DOHH2 (cell line): ENCODE measurements around the gene EPHA2.

Experiments used
- H3F3A ChIP-seq: fragments of 200-600 bp; sonication (generic), shearing (Covaris generic); 2 replicates; pipeline ENCODE4 v1.6.0; 2016; ENCODE audit warnings: antibody characterized with exemption, mild to moderate bottlenecking; ENCODE audit not compliant: control insufficient read depth, insufficient read depth
- H3K27ac ChIP-seq: fragments of 200-600 bp; sonication (generic); 2 replicates; pipeline ENCODE4 v1.5.1; 2014; ENCODE audit warnings: low read depth, mild to moderate bottlenecking, low read length, moderate library complexity
- H3K27me3 ChIP-seq: fragments of 200-600 bp; sonication (generic); 2 replicates; pipeline ENCODE4 v1.6.1; 2014; ENCODE audit warnings: mild to moderate bottlenecking, low read length, mixed read lengths; ENCODE audit not compliant: control insufficient read depth
- H3K36me3 ChIP-seq: fragments of 200-600 bp; sonication (generic); 2 replicates; pipeline ENCODE4 v1.6.1; 2014; ENCODE audit warnings: mild to moderate bottlenecking, low read length, moderate library complexity, mixed read lengths; ENCODE audit not compliant: control insufficient read depth
- H3K4me1 ChIP-seq: fragments of 200-600 bp; sonication (generic); 2 replicates; pipeline ENCODE4 v1.6.1; 2014; ENCODE audit warnings: mild to moderate bottlenecking, low read length, mixed read lengths; ENCODE audit not compliant: control insufficient read depth
- H3K4me2 ChIP-seq: fragments of 200-600 bp; sonication (generic); 2 replicates; pipeline ENCODE4 v1.6.0; 2014; ENCODE audit warnings: mild to moderate bottlenecking, low read length, moderate library complexity
- H3K4me3 ChIP-seq: fragments of 200-600 bp; sonication (generic); 2 replicates; pipeline ENCODE4 v1.5.1; 2014; ENCODE audit warnings: mild to moderate bottlenecking, low read length, mixed read lengths
- H3K79me2 ChIP-seq: fragments of 200-600 bp; sonication (generic); 2 replicates; pipeline ENCODE4 v1.6.1; 2014; ENCODE audit warnings: mild to moderate bottlenecking, low read length, mixed read lengths; ENCODE audit not compliant: control insufficient read depth
- H3K9me2 ChIP-seq: fragments of 200-600 bp; sonication (generic); replicated peaks from 2 replicates; pipeline ENCODE4 v1.6.1; 2014; ENCODE audit warnings: mild to moderate bottlenecking, low read length, mixed read lengths; ENCODE audit not compliant: control insufficient read depth
- H3K9me3 ChIP-seq: fragments of 200-600 bp; sonication (generic); 2 replicates; pipeline ENCODE4 v1.6.1; 2014; ENCODE audit warnings: antibody characterized with exemption, low read length, mixed read lengths; ENCODE audit not compliant: control insufficient read depth, insufficient read depth
- H4K20me1 ChIP-seq: fragments of 200-600 bp; sonication (generic); 2 replicates; pipeline ENCODE4 v1.6.0; 2014; ENCODE audit warnings: low read depth, mild to moderate bottlenecking, antibody characterized with exemption, low read length, moderate library complexity; ENCODE audit not compliant: control insufficient read depth, insufficient read depth
- CTCF ChIP-seq: fragments of 200-600 bp; sonication (generic); IDR thresholded peaks from one replicate; pipeline ENCODE4 v1.5.1; 2014; ENCODE audit warnings: antibody characterized with exemption, mild to moderate bottlenecking, low read depth, low read length; ENCODE audit not compliant: poor library complexity, severe bottlenecking
- EZH2phosphoT487 ChIP-seq: fragments of 200-600 bp; sonication (generic); IDR thresholded peaks from 2 replicates; pipeline ENCODE4 v1.6.1; 2017; ENCODE audit warnings: borderline replicate concordance, mild to moderate bottlenecking, antibody characterized with exemption, low read length, moderate library complexity, mixed read lengths

EPHA2 gene

GRCh38 chr1:16131636-16132324, 24.1 kb downstream of the EPHA2 start:
- Histone ChIP-seq H3K9me2 (no peaks in the 10 kb centered on the region), H3F3A (no peaks in the 10 kb centered on the region), H3K9me3 (no peaks in the 10 kb centered on the region), H3K27ac (no peak overlapping the region), H3K36me3 (no peaks in the 10 kb centered on the region), H4K20me1 (no peaks in the 10 kb centered on the region), H3K79me2 (no peaks in the 10 kb centered on the region), H3K4me2 (no peak overlapping the region), H3K4me1 (no peaks in the 10 kb centered on the region), H3K27me3 (no peaks in the 10 kb centered on the region), H3K4me3 (no peak overlapping the region)
- TF ChIP-seq EZH2phosphoT487, result no peak
- TF ChIP-seq CTCF, result no peak

- H3F3A ChIP-seq, result no peaks in the 10 kb centered on the region
- H3K9me3 ChIP-seq, result no peaks in the 10 kb centered on the region
- H3K9me2 ChIP-seq, result no peaks in the 10 kb centered on the region
- no peaks in the 10 kb centered on the region for H4K20me1 ChIP-seq
- H3K4me2 ChIP-seq, result no peak overlapping the region
- H3K27me3 ChIP-seq, result no peaks in the 10 kb centered on the region
- no peaks in the 10 kb centered on the region for H3K4me1 ChIP-seq
- no peak overlapping the region for H3K27ac ChIP-seq
- H3K4me3 ChIP-seq, result no peak overlapping the region
- no peaks in the 10 kb centered on the region for H3K36me3 ChIP-seq
- TF ChIP-seq CTCF (no peak), EZH2phosphoT487 (no peak)
- no peaks in the 10 kb centered on the region for H3K79me2 ChIP-seq
Measured at GRCh38 chr1:16130827-16131226, 25.0 kb downstream of the EPHA2 start.

GRCh38 chr1:16129921-16130543, 25.8 kb downstream of the EPHA2 start:
- no peaks in the 10 kb centered on the region for H3K9me2 ChIP-seq
- no peak for TF ChIP-seq EZH2phosphoT487
- TF ChIP-seq CTCF, result no peak
- no peaks in the 10 kb centered on the region for H3K9me3 ChIP-seq
- H3K79me2 ChIP-seq, result no peaks in the 10 kb centered on the region
- H3K27me3 ChIP-seq, result no peaks in the 10 kb centered on the region
- no peak overlapping the region for H3K4me3 ChIP-seq
- no peaks in the 10 kb centered on the region for H3F3A ChIP-seq
- no peak overlapping the region for H3K4me2 ChIP-seq
- H3K4me1 ChIP-seq, result no peaks in the 10 kb centered on the region
- no peak overlapping the region for H3K27ac ChIP-seq
- no peaks in the 10 kb centered on the region for H3K36me3 ChIP-seq
- no peaks in the 10 kb centered on the region for H4K20me1 ChIP-seq
